ENCODE results near the gene AZIN2.

DNA sequence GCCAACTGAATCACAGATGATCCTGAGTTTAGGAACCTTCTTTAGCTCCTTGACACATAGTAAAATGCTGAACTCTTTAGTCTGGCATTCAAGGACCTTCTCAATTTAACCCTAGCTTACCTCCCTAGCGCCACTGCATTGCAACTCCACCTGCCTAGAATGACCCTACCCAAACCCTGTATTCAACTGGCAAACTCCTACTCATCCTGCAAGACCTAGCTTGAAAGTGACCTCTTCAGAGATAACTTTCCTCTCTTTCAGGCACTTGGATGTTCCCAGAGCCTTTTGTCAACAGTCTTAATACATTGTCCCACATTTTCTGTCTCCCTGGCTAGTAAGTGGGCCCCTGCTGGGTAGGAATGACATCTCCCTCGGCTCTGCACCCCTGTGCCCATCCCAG, 81.2 kb downstream of the AZIN2 start:
- TF ChIP-seq CTCF (conservative IDR thresholded peaks at IDR 0.05; ENCODE audit: low read length) (no peak), EZH2phosphoT487 (IDR thresholded peaks at IDR 0.05; ENCODE audit: borderline replicate concordance) (no peak)
